Ishikawa (cell line): ENCODE measurements around the gene PCP4L1.

Experiments
- CEBPB ChIP-seq: IDR thresholded peaks from 2 replicates; pipeline ENCODE4 v1.6.1; 2012
- CREB1 ChIP-seq: IDR thresholded peaks from 2 replicates; pipeline ENCODE4 v1.6.1; 2012; ENCODE audit warnings: low read depth
- EGR1 ChIP-seq: IDR thresholded peaks from 2 replicates; pipeline ENCODE4 v1.6.1; 2012
- EP300 ChIP-seq: IDR thresholded peaks from 2 replicates; pipeline ENCODE4 v1.6.1; 2012; ENCODE audit warnings: borderline replicate concordance
- FOXM1 ChIP-seq: IDR thresholded peaks from 2 replicates; pipeline ENCODE4 v1.6.1; 2012; ENCODE audit warnings: low read depth, borderline replicate concordance
- MAX ChIP-seq: IDR thresholded peaks from 2 replicates; pipeline ENCODE4 v1.6.1; 2012
- NFIC ChIP-seq: IDR thresholded peaks from 2 replicates; pipeline ENCODE4 v1.6.1; 2012
- RAD21 ChIP-seq: IDR thresholded peaks from 2 replicates; pipeline ENCODE4 v1.6.1; 2012; ENCODE audit warnings: low read depth
- REST ChIP-seq: IDR thresholded peaks from 2 replicates; pipeline ENCODE4 v1.6.1; 2012; ENCODE audit warnings: low read depth, mild to moderate bottlenecking
- TAF1 ChIP-seq: IDR thresholded peaks from 2 replicates; pipeline ENCODE4 v1.6.1; 2012; ENCODE audit warnings: low read depth, mild to moderate bottlenecking
- TCF12 ChIP-seq: IDR thresholded peaks from 2 replicates; pipeline ENCODE4 v1.6.1; 2012; ENCODE audit warnings: low read depth
- TEAD4 ChIP-seq: IDR thresholded peaks from 2 replicates; pipeline ENCODE4 v1.6.1; 2012
- USF1 ChIP-seq: IDR thresholded peaks from 2 replicates; pipeline ENCODE4 v1.6.1; 2012
- YY1 ChIP-seq: IDR thresholded peaks from 2 replicates; pipeline ENCODE4 v1.6.1; 2012; ENCODE audit warnings: low read depth
- ZBTB7A ChIP-seq: IDR thresholded peaks from 2 replicates; pipeline ENCODE4 v1.6.1; 2012; ENCODE audit warnings: low read depth

PCP4L1 gene

GRCh38 chr1:161222175-161223019 is 36.1 kb upstream of the PCP4L1 start:
- no peak for TF ChIP-seq ZBTB7A
- no peak for TF ChIP-seq TEAD4
- no peak for TF ChIP-seq FOXM1
- no peak for TF ChIP-seq EP300
- TF ChIP-seq USF1 = no peak
- TF ChIP-seq CEBPB = no peak
- TF ChIP-seq REST = no peak
- no peak for TF ChIP-seq MAX
- no peak for TF ChIP-seq YY1
- no peak for TF ChIP-seq TAF1
- TF ChIP-seq TCF12 = no peak
- no peak for TF ChIP-seq CREB1

- TF ChIP-seq ZBTB7A (no peak), CREB1 (no peak), USF1 (no peak), YY1 (no peak), TCF12 (no peak), EP300 (no peak), TEAD4 (no peak), REST (no peak), CEBPB (no peak), TAF1 (no peak), FOXM1 (no peak)
These were observed 34.5 kb upstream of the PCP4L1 start for GRCh38 chr1:161223805-161224694.

- no peak for TF ChIP-seq NFIC
- no peak for TF ChIP-seq ZBTB7A
- TF ChIP-seq TAF1 = no peak
- no peak for TF ChIP-seq FOXM1
- TF ChIP-seq RAD21 = no peak
- TF ChIP-seq CREB1 = no peak
- TF ChIP-seq CEBPB = no peak
- no peak for TF ChIP-seq USF1
- TF ChIP-seq TEAD4 = no peak
- no peak for TF ChIP-seq TCF12
- TF ChIP-seq EGR1 = no peak
- TF ChIP-seq MAX = no peak
- no peak for TF ChIP-seq EP300
These were observed 33.4 kb upstream of the PCP4L1 start for GRCh38 chr1:161225178-161225533.

- TF ChIP-seq MAX (no peak), TAF1 (peak; percentile 89), EGR1 (peak; percentile 93; the same call in 1 of the 2 replicates), TEAD4 (peak; percentile 49), USF1 (no peak), NFIC (no peak), CEBPB (no peak), ZBTB7A (no peak), REST (no peak), FOXM1 (no peak), TCF12 (no peak), RAD21 (peak; percentile 23; the same call in 1 of the 2 replicates), EP300 (no peak), YY1 (peak; percentile 100)
These were observed 32.8 kb upstream of the PCP4L1 start, which contains the start of gene TOMM40L for GRCh38 chr1:161225534-161226319. TOMM40L (plus strand) TSS chr1:161226060; CDS start chr1:161226490, 430 bp downstream.
